LNCAP (cell line): ENCODE data around the gene STXBP2.

ENCODE experiments used
- TF ChIP-seq, protein P1 (sequence below): fragments of 450-650 bp; IDR thresholded peaks from 2 replicates; pipeline ENCODE4 v1.5.1; 2017; ENCODE audit warnings: mild to moderate bottlenecking

Gene STXBP2

DNA sequence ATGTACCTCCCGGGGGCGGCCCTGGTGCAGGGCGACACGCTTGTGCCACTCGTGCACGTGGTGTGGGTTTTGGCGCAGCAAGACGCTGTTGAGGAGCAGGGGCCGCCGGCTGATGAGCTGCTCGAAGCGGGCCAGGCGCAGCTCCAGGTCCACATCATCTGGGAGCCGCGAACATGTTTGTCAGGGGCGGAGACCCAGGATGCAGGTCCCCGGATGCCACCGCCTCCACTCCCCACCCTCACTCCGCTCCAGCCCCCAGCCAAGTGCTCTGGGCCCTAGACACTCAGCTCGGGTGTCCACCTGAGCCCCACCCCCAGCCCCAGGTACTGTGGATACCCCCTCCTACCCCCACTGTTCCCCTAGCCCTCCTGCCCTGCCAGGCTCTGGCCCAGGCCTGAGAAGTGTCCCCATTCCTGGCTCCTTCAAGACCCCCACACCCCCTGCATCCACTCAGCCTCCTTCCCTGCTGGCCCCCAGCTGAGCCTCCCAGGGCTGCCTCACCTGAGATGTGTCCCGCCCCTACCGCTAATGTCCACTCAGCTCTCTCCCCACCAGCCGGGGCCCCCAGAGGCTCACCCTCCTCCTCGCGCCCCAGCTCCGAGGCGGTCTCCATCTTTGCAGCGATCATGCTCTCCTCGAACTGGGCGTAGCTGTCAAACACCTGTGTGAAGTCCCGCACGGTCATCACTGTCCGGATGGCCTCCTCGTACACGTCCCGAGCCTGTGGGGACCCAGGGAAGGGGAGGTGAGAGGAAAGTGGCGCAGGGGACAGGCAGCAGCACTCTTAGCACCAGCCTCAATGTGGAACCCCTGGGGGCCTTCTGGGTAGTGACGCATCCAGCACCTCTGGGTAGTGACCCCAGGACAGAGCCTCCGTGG is 12.9 kb upstream of the STXBP2 start:
- TF ChIP-seq, protein P1, sequence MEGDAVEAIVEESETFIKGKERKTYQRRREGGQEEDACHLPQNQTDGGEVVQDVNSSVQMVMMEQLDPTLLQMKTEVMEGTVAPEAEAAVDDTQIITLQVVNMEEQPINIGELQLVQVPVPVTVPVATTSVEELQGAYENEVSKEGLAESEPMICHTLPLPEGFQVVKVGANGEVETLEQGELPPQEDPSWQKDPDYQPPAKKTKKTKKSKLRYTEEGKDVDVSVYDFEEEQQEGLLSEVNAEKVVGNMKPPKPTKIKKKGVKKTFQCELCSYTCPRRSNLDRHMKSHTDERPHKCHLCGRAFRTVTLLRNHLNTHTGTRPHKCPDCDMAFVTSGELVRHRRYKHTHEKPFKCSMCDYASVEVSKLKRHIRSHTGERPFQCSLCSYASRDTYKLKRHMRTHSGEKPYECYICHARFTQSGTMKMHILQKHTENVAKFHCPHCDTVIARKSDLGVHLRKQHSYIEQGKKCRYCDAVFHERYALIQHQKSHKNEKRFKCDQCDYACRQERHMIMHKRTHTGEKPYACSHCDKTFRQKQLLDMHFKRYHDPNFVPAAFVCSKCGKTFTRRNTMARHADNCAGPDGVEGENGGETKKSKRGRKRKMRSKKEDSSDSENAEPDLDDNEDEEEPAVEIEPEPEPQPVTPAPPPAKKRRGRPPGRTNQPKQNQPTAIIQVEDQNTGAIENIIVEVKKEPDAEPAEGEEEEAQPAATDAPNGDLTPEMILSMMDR = no peak

DNA sequence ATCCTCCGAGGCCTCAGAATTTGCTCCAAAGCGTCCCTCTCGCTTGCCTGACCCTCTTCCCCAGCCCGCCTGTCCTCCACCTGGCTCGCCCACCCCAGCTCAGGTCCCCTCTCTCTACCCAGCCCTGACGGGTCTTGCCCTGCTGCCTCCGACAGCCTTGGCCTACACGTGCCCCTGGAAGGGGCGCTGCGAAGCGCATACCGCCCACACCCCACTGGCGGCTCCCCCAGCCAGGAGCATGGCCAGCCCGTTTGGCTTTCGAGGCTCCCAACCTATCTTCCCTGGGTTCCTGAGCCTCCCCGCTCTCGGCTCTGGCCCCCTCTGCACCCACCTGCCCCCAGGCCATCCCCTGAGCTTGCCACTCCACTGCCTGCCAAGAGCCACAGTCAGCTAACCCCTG is 12.1 kb upstream of the STXBP2 start:
- TF ChIP-seq, protein P1 = no peak

DNA sequence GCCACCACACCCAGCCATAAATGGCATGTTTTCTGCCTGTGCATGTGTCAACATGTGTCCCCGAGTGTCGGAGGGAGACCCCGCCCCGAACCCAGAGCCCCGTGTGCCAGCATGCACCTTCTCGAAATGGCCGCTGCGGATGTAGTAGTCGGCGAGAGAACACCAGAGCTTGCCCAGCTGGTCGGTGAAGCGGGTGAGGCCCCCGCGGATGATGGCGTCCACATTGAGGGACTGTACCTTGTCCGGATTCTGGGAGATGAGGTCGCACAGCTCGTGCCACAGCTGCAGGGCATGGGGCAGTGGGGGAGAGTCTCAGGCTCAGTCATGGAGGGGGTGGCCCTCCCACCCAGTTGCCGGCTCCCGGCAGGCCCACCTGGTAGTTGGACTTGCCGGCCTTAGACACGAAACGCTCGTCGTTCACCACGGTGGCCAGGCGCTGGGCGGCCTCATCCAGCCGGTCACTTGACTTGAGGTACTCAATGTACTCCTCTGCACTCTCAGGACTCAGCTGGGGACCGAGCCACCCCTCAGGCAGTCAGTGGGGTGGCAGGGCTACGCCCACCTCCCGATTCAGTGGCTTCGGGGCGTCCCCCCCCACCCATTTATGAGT is 11.0 kb upstream of the STXBP2 start:
- TF ChIP-seq, protein P1 = no peak

DNA sequence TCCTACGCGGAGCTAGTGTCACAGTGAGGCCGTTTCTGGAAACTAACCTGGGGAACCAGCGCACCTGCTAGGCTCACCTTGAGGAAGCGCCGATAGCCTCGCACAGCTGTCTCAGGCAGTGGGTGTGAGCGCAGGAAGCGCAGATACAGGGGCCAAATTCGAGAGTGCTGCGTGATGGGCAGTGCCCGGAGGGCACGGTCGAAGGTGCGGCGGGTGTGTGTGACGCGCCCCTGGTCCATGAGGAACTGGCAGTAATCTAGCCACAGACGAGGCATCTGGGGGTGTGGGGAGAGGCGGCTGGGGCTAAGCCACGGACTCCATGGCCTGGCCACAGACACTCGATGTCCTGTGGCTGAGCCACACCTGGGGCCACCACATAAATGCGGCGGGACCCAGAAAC is 9.7 kb upstream of the STXBP2 start:
- TF ChIP-seq, protein P1 = no peak

DNA sequence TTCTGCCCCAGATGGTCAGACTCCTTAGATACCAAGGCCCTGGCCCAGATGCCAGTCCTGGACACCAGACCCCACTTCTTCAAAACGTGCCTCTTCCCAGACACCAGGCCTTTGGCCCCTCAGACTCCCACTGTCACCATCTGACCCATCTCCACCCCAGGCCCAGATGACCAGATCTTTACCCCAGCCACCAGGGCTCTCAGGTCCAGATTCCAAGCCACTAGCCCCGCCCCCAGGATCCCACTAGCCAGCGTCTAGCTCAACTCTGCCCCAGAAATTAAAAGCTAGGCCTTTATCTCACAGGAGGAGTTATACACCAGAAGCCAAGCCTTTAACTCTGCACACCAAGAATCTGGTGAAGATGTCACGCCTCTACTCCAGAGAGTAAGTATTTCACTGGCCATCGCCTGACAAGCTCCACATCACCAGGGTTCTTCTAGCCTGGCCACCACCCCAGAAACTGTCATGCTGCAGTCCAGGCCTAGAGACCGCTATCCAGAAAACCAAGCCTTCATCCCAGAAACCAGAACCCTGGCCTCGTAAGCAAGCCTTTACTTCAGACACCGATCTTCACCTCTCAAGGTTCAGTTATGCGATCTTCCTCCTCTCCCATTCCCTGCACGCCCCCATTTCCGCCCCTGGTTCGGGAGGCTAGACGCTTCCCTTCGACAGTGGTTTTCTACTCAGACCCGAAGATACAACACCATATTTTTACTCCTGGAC is 8.2 kb upstream of the STXBP2 start:
- TF ChIP-seq, protein P1 = no peak

DNA sequence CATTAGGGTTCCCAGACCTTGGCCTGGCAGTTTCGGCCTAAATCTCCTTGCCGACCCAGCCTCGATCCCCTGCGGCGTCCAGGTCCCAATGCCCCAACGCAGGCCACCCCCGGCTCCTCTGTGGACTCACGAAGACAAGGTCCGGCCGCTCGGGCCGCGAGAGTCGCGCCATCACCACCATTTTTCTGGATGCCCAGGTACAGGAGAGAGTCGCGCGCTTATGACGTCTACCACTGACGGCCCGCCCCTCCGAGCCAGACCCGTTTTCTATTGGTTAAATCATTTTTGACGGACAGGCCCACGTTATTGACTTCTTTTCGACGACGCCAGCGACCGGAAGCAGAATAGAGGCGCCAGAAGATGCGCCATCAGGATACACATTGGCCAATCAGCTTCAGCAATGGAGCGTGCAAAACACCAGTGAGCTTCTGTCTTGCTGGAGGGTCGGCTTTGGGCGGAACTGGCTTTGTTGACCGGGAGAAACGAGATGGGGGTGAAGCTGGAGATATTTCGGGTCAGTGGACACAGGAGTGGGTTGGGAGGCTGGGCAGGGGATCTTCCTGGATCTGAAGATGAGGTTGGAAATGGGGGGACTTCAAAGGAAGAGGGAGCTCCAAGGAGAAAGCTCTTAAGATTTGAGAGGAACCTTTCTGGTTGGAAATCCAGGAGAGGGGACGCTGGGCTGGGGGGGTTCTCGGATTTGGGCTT is 7.4 kb upstream of the STXBP2 start, which contains the start of the genes PET100 and XAB2:
Gene PET100, plus strand, starts transcription at position 447 of the 708 bp plus-strand sequence. Its CDS starts 41 bp downstream, at position 488.
Gene XAB2, minus strand, starts transcription at position 199 of the 708 bp plus-strand sequence. Its CDS starts 18 bp downstream, at position 181.
- TF ChIP-seq, protein P1 = no peak

DNA sequence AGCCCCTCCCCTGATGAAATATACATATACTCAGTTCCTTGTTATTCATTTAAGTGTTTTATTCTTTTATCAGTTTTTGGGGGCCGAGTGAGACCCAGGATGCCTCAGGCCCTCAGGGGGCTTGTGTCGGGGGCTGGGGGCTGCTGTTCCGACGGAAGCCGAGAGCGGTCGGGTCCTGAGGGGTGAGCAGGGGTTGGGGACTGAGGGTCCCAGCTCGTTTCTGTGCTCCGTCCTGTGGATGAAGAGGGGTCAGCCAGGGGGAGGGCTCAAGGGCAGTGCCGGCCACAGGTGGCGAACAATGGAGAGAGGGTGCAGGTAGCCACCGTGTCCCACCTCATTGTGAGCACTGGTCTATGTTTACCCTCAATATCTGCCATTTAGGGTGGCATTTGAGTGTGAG is 5.3 kb upstream of the STXBP2 start:
- TF ChIP-seq, protein P1 = no peak
